GM19238 (cell line): ENCODE results near the gene NCKAP1.
"Not testable (repeated sequence)": the region's sequence is repeated elsewhere in the genome, so short reads cannot be mapped to it uniquely, and the experiment has no call there.

Experiments
- DNase-seq: peaks from one replicate; pipeline ENCODE4 v3.0.0; 2011; ENCODE audit warnings: low spot score; ENCODE audit not compliant: insufficient read length

NCKAP1 gene

GRCh38 chr2:183038341-183039300 lies at the start of gene NCKAP1:
Gene NCKAP1 (minus strand): TSS chr2:183038457. CDS start chr2:183038099, 358 bp downstream.
- peak; percentile 83 for DNase-seq

- no peak for DNase-seq
Measured at GRCh38 chr2:183081911-183082310, 43.7 kb upstream of the NCKAP1 start.

GRCh38 chr2:183079139-183079775 lies 41.0 kb upstream of the NCKAP1 start:
- no peak for DNase-seq

- peak; percentile 50 for DNase-seq
Measured at GRCh38 chr2:183078464-183079138, 40.3 kb upstream of the NCKAP1 start, which contains the start of gene DUSP19. Gene DUSP19 (plus strand): TSS chr2:183078747. CDS start chr2:183078934, 187 bp downstream.

GRCh38 chr2:183078163-183078463 lies 39.9 kb upstream of the NCKAP1 start:
- DNase-seq: no peak

GRCh38 chr2:183072177-183072576 lies 33.9 kb upstream of the NCKAP1 start:
- DNase-seq: no peak

GRCh38 chr2:183070942-183071844 lies 32.9 kb upstream of the NCKAP1 start:
- DNase-seq: no peak

GRCh38 chr2:183069174-183069573 lies 30.9 kb upstream of the NCKAP1 start:
- no peak for DNase-seq

- DNase-seq: no peak
Measured at GRCh38 chr2:183068561-183068960, 30.3 kb upstream of the NCKAP1 start.

- DNase-seq: no peak
Measured at GRCh38 chr2:183063083-183063482, 24.8 kb upstream of the NCKAP1 start.

- DNase-seq: no peak
Measured at GRCh38 chr2:183060571-183061231, 22.4 kb upstream of the NCKAP1 start.

GRCh38 chr2:183059561-183059960 lies 21.3 kb upstream of the NCKAP1 start:
- DNase-seq: no peak

GRCh38 chr2:183057333-183057985 lies 19.2 kb upstream of the NCKAP1 start:
- no peak for DNase-seq

- DNase-seq: no peak
Measured at GRCh38 chr2:183049420-183049819, 11.2 kb upstream of the NCKAP1 start.

GRCh38 chr2:183047486-183048125 lies 9.3 kb upstream of the NCKAP1 start:
- DNase-seq: not testable (repeated sequence)

GRCh38 chr2:183043580-183043979 lies 5.3 kb upstream of the NCKAP1 start:
- not testable (repeated sequence) for DNase-seq

GRCh38 chr2:183040604-183041003 lies 2.3 kb upstream of the NCKAP1 start:
- no peak for DNase-seq

- DNase-seq: no peak
Measured at GRCh38 chr2:183037553-183038340, 510 bp downstream of the NCKAP1 start.
